Neural cell (in vitro differentiated cells): ENCODE results near the gene FLYWCH2. TPM values are rescaled to one million over a fixed set of nuclear protein-coding genes. Genes with fewer than 3 reads are reported as not detected.

Source experiments
- H2AFZ ChIP-seq: fragments of 200-600, 300-800 bp; sonication (generic), shearing (Covaris generic); 2 replicates; pipeline ENCODE4 v1.6.0; 2014; ENCODE audit warnings: low read depth, mild to moderate bottlenecking, antibody characterized with exemption, low read length, moderate library complexity
- H3F3A ChIP-seq: fragments of 200-600 bp; shearing (Covaris generic); 2 replicates; pipeline ENCODE4 v1.6.1; 2016; ENCODE audit warnings: mild to moderate bottlenecking, moderate library complexity, mixed read lengths, antibody characterized with exemption, low read length; ENCODE audit not compliant: insufficient read depth, poor library complexity, severe bottlenecking
- H3K27ac ChIP-seq: fragments of 200-600, 300-800 bp; sonication (generic), shearing (Covaris generic); 2 replicates; pipeline ENCODE4 v1.5.1; 2014; ENCODE audit warnings: mild to moderate bottlenecking, low read length, moderate library complexity
- H3K27me3 ChIP-seq: fragments of 300-800, 200-600 bp; sonication (generic), shearing (Covaris generic); 2 replicates; pipeline ENCODE4 v1.6.0; 2014; ENCODE audit warnings: mild to moderate bottlenecking, low read depth, low read length, moderate library complexity; ENCODE audit not compliant: insufficient read depth
- H3K36me3 ChIP-seq: fragments of 300-800, 200-600 bp; sonication (generic), shearing (Covaris generic); 2 replicates; pipeline ENCODE4 v1.5.1; 2014; ENCODE audit warnings: mild to moderate bottlenecking, antibody characterized with exemption, low read length, moderate library complexity; ENCODE audit not compliant: insufficient read depth
- H3K4me2 ChIP-seq: fragments of 300-800, 200-600 bp; sonication (generic), shearing (Covaris generic); 2 replicates; pipeline ENCODE4 v1.6.0; 2014; ENCODE audit warnings: mild to moderate bottlenecking, low read length
- H3K4me3 ChIP-seq: fragments of 300-800, 200-600 bp; sonication (generic), shearing (Covaris generic); 2 replicates; pipeline ENCODE4 v1.5.1; 2014; ENCODE audit warnings: mild to moderate bottlenecking, low read length, moderate library complexity
- H3K79me2 ChIP-seq: fragments of 200-600 bp; shearing (Covaris generic); replicated peaks from 2 replicates; pipeline ENCODE4 v1.6.0; 2014; ENCODE audit warnings: mild to moderate bottlenecking, low read length, moderate library complexity; ENCODE audit not compliant: insufficient read depth
- H3K9ac ChIP-seq: fragments of 300-800, 200-600 bp; sonication (generic), shearing (Covaris generic); 2 replicates; pipeline ENCODE4 v1.6.1; 2016; ENCODE audit warnings: mild to moderate bottlenecking, low read length, mixed read lengths
- H3K9me2 ChIP-seq: fragments of 200-600 bp; shearing (Covaris generic); 2 replicates; pipeline ENCODE4 v1.6.1; 2016; ENCODE audit warnings: mild to moderate bottlenecking, low read length, mixed read lengths; ENCODE audit not compliant: insufficient read depth
- H3K9me3 ChIP-seq: fragments of 200-600, 300-800 bp; sonication (generic), shearing (Covaris generic); 2 replicates; pipeline ENCODE4 v1.6.1; 2016; ENCODE audit warnings: mild to moderate bottlenecking, mixed run types, low read length, moderate library complexity, mixed read lengths
- H4K20me1 ChIP-seq: fragments of 200-600 bp; shearing (Covaris generic); 2 replicates; pipeline ENCODE4 v1.6.1; 2016; ENCODE audit warnings: mild to moderate bottlenecking, mixed run types; ENCODE audit not compliant: insufficient read depth
- CTCF ChIP-seq: fragments of 450-650 bp; IDR thresholded peaks from 2 replicates; pipeline ENCODE4 v1.5.1; 2014; ENCODE audit warnings: antibody characterized with exemption, mild to moderate bottlenecking, moderate library complexity; ENCODE audit not compliant: poor library complexity, severe bottlenecking
- EP300 ChIP-seq: fragments of 450-650 bp; conservative IDR thresholded peaks from 2 replicates; pipeline ENCODE4 v1.6.1; 2014; ENCODE audit warnings: antibody characterized with exemption, mild to moderate bottlenecking, moderate library complexity; ENCODE audit not compliant: poor library complexity, severe bottlenecking
- EZH2 ChIP-seq: fragments of 200-600, 300-800 bp; shearing (Covaris generic), sonication (generic); IDR thresholded peaks from 2 replicates; pipeline ENCODE4 v1.6.1; 2014; ENCODE audit warnings: antibody characterized with exemption, low read length, borderline replicate concordance, mild to moderate bottlenecking; ENCODE audit not compliant: insufficient read depth, poor library complexity, severe bottlenecking
- MXI1 ChIP-seq: fragments of 450-650 bp; conservative IDR thresholded peaks from 2 replicates; pipeline ENCODE4 v1.6.1; 2014; ENCODE audit warnings: antibody characterized with exemption, mild to moderate bottlenecking; ENCODE audit not compliant: poor library complexity, severe bottlenecking
- POLR2AphosphoS5 ChIP-seq: IDR thresholded peaks from 2 replicates; pipeline ENCODE4 v1.6.1; 2012
- RAD21 ChIP-seq: fragments of 450-650 bp; conservative IDR thresholded peaks from 2 replicates; pipeline ENCODE4 v1.6.1; 2014; ENCODE audit warnings: antibody characterized with exemption, mild to moderate bottlenecking, moderate library complexity
- REST ChIP-seq: IDR thresholded peaks from 2 replicates; pipeline ENCODE4 v1.6.1; 2012; ENCODE audit warnings: borderline replicate concordance
- SMC3 ChIP-seq: fragments of 450-650 bp; conservative IDR thresholded peaks from 2 replicates; pipeline ENCODE4 v1.6.1; 2014; ENCODE audit warnings: antibody characterized with exemption, mild to moderate bottlenecking, moderate library complexity; ENCODE audit not compliant: poor library complexity
- TAF1 ChIP-seq: IDR thresholded peaks from 2 replicates; pipeline ENCODE4 v1.6.1; 2012; ENCODE audit warnings: low read depth
- polyA plus RNA-seq: library from polyadenylated mRNA; depleted of rRNA; stranded (reverse); fragments of >200 nt; gene quantifications from 2 replicates; pipeline ENCODE4 v1.2.3, GENCODE V29; 2014

FLYWCH2 gene
- polyA plus RNA-seq, 1 donor from 2014 or later = 193 TPM

- H3K9me3 ChIP-seq = no peaks in the 10 kb centered on the region
- H2AFZ ChIP-seq = no peak overlapping the region
- no peaks in the 10 kb centered on the region for H3F3A ChIP-seq
- H3K27ac ChIP-seq = no peak overlapping the region
- H3K4me2 ChIP-seq = no peak overlapping the region
- no peaks in the 10 kb centered on the region for H3K27me3 ChIP-seq
- H3K9me2 ChIP-seq = no peaks in the 10 kb centered on the region
- no peaks in the 10 kb centered on the region for H3K79me2 ChIP-seq
- H3K4me3 ChIP-seq = no peak overlapping the region
- H4K20me1 ChIP-seq = no peaks in the 10 kb centered on the region
- H3K9ac ChIP-seq = no peak overlapping the region
- no peaks in the 10 kb centered on the region for H3K36me3 ChIP-seq
- TF ChIP-seq EZH2 = no peak
- TF ChIP-seq SMC3 = no peak
- TF ChIP-seq TAF1 = no peak
- TF ChIP-seq RAD21 = no peak
- TF ChIP-seq CTCF = no peak
- no peak for TF ChIP-seq EP300
These were observed 33.9 kb upstream of the FLYWCH2 start for GRCh38 chr16:2848933-2849725.

GRCh38 chr16:2852003-2852730, 30.8 kb upstream of the FLYWCH2 start:
- Histone ChIP-seq H3K79me2 (no peaks in the 10 kb centered on the region), H3F3A (no peaks in the 10 kb centered on the region), H2AFZ (no peak overlapping the region), H3K36me3 (no peaks in the 10 kb centered on the region), H3K4me3 (no peak overlapping the region), H4K20me1 (no peaks in the 10 kb centered on the region), H3K27me3 (peaks cover 3% of the 10 kb centered on the region), H3K4me2 (no peak overlapping the region), H3K9me2 (no peaks in the 10 kb centered on the region), H3K9me3 (no peaks in the 10 kb centered on the region), H3K27ac (no peak overlapping the region), H3K9ac (no peak overlapping the region)
- TF ChIP-seq POLR2AphosphoS5 = no peak
- TF ChIP-seq EP300 = no peak
- no peak for TF ChIP-seq SMC3
- no peak for TF ChIP-seq CTCF
- TF ChIP-seq EZH2 = no peak
- TF ChIP-seq TAF1 = no peak
- no peak for TF ChIP-seq RAD21
- TF ChIP-seq MXI1 = no peak
- no peak for TF ChIP-seq REST
